ENCODE measurements around the gene SSX3.
"Not testable (repeated sequence)": the region's sequence is repeated elsewhere in the genome, so short reads cannot be mapped to it uniquely, and the experiment has no call there.

Gene SSX3, protein sequence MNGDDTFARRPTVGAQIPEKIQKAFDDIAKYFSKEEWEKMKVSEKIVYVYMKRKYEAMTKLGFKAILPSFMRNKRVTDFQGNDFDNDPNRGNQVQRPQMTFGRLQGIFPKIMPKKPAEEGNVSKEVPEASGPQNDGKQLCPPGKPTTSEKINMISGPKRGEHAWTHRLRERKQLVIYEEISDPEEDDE

DNA sequence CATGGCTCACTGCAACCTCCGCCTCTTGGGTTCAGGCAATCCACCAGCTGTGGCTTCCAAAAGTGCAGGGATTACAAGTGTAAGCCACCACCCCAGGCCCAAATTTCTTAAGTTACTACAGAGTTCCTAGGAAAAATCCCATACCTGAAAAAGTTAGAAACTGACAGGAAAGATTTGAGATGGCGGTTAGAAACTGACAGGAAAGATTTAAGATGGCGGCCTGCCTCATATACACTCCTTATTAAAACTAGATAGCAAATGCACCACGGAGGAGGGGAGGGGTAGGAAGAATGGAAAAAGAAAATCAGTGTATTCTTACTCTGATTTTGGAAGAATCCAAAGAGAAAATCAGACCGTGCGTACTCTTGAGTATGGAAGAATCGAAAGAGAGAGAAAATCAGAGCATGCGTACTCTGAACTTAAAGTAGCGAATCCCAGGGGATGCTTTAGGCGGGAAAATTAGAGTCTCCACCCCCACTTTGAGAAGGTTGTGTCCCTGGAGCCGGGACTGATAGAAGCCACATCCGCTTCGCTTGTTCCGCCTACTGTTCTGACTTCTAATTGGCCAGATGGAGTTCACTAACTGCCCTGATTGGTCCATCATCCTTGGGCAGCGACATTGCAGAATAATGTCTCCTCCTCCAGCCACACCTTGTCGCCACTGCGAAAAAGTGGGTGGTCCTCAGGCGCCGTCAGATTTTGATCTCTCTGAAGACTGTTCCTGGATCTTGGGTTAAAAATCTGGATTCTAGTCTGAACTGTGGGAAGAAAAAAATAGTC is at the start of gene SSX3:
Gene SSX3 (minus strand): TSS at position 389 of the 780 bp plus-strand sequence. CDS start 1,454 bp downstream, outside the sequence.
- peaks cover 34% of the 10 kb centered on the region for H3K27me3 Mint-ChIP-seq
- not testable (repeated sequence) for H3K36me3 Mint-ChIP-seq (ENCODE audit: low read depth); H3K4me1 Mint-ChIP-seq (ENCODE audit: low read depth); H3K27ac Mint-ChIP-seq; H3K9me3 Mint-ChIP-seq; DNase-seq; H3K4me3 Mint-ChIP-seq

DNA sequence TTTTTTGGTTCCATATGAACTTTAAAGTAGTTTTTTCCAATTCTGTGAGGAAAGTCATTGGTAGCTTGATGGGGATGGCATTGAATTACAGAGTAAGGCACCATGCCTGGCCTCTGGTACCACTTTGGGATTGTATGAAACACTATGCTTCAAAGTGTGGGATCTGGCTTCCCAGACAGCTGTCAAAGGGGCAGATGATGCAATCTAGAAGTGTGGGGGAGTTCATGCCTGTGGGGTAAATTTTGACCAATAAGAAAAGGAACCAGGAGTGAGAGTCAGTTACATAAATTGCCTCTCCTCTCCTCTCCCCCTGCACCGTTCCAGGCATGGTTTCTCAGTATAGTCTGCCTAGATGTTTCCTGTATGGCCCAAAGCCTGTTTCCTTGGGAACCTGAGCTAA is 41.3 kb upstream of the SSX3 start:
- peaks cover 16% of the 10 kb centered on the region for H3K27me3 Mint-ChIP-seq
- not testable (repeated sequence) for DNase-seq; H3K4me3 Mint-ChIP-seq; H3K36me3 Mint-ChIP-seq (ENCODE audit: low read depth); H3K9me3 Mint-ChIP-seq; H3K4me1 Mint-ChIP-seq (ENCODE audit: low read depth); H3K27ac Mint-ChIP-seq

DNA sequence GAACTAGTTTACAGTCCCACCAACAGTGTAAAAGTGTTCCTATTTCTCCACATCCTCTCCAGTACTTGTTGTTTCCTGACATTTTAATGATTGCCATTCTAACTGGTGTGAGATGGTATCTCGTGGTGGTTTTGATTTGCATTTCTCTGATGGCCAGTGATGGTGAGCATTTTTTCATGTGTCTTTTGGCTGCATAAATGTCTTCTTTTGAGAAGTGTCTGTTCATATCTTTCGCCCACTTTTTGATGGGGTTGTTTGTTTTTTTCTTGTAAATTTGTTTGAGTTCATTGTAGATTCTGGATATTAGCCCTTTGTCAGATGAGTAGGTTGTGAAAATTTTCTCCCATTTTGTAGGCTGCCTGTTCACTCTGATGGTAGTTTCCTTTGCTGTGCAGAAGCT is 40.4 kb upstream of the SSX3 start:
- not testable (repeated sequence) for DNase-seq; H3K36me3 Mint-ChIP-seq (ENCODE audit: low read depth); H3K9me3 Mint-ChIP-seq; H3K4me1 Mint-ChIP-seq (ENCODE audit: low read depth); H3K27ac Mint-ChIP-seq; H3K4me3 Mint-ChIP-seq
- peaks cover 16% of the 10 kb centered on the region for H3K27me3 Mint-ChIP-seq

DNA sequence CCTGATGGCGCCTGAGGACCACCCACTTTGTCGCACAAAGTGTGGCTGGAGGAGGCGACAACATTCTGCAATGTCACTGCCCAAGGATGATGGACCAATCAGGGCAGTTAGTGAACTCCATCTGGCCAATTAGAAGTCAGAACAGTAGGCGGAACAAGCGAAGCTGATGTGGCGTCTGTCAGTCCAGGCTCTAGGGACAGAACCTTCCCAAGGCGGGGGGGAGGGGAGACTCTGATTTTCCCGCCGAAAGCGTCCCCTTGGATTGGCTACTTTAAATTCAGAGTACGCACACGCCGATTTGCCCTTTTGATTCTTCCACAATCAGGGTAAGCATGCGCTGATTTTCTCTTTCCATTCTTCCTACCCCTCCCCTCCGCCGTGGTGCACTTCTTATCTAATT is 26.7 kb upstream of the SSX3 start, which contains the start of gene SSX4:
Gene SSX4 (plus strand): TSS at position 301 of the 400 bp plus-strand sequence. CDS start 515 bp downstream, outside the sequence.
- DNase-seq; H3K4me3 Mint-ChIP-seq; H3K36me3 Mint-ChIP-seq (ENCODE audit: low read depth); H3K9me3 Mint-ChIP-seq; H3K27me3 Mint-ChIP-seq; H3K27ac Mint-ChIP-seq; H3K4me1 Mint-ChIP-seq (ENCODE audit: low read depth): not testable (repeated sequence)

DNA sequence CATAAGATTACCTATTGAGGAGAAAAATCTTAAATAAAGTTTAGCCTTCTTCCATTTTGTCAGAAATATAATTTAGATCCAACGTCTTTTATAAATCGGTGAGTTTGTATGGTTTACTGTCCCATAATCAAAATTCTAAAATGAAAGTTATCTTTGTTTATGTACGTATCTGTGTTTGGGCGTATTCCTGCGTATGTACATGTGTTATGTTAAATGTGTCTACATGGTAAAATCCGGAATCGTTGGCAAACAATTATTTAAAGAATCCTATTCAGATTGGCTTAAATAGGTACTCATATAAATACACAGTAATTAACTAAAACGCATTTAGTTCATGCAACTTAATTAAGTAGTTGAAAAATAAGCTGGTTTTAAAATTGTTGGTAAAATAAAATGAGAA is 13.9 kb upstream of the SSX3 start:
- H3K36me3 Mint-ChIP-seq (ENCODE audit: low read depth); H3K27ac Mint-ChIP-seq; DNase-seq; H3K9me3 Mint-ChIP-seq; H3K4me1 Mint-ChIP-seq (ENCODE audit: low read depth); H3K27me3 Mint-ChIP-seq; H3K4me3 Mint-ChIP-seq: not testable (repeated sequence)

DNA sequence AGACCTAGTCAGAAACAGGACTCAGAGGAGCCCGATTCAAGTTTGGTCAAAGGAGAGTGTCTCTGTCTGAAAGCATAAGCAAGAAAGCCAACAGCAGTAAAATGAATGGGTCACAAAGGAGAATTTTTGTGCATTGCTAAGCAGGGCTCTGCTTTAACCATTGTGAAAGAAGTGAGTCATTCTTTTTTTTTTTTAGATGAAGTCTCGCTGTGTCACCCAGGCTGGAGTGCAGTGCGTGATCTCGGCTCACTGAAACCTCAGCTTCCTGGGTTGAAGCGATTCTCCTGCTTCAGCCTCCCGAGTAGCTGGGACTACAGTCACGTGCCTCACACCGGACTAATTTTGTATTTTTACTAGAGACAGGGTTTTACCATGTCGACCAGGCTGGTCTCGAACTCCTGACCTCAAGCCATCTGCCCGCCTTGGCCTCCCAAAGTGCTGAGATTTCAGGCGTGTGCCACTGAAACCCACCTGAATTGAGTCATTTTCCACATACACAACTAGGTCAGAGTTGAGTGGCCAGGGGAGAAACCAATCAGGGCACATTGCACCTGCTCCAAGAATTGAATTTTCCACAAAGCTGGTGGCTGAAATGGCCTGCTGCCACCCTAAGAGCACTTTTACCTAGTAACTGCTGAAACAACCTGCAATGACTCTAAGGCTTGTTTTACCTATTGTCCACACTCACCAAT is 11.4 kb upstream of the SSX3 start:
- not testable (repeated sequence) for DNase-seq; H3K9me3 Mint-ChIP-seq; H3K4me3 Mint-ChIP-seq; H3K4me1 Mint-ChIP-seq (ENCODE audit: low read depth); H3K27ac Mint-ChIP-seq; H3K27me3 Mint-ChIP-seq; H3K36me3 Mint-ChIP-seq (ENCODE audit: low read depth)

DNA sequence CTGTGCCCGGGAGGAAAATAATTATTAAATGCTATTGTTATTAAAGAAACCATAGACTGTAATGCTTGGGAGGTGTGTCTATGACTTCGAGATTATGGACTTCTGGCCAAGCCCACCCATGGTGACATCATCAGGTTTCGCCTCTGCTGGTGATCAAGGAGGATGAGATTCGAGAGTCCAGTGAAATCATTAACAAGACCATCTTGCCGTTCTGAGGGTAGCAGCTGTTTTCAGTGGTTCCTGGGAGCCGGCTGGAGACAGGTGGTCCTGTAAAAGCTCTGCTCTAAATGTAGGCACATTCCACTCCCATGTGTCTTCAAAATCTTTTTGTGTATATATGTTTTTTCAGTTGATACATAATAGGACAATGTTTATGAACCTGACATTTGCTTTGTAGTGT is 2.8 kb upstream of the SSX3 start:
- H3K36me3 Mint-ChIP-seq (ENCODE audit: low read depth); H3K27ac Mint-ChIP-seq; DNase-seq; H3K4me3 Mint-ChIP-seq; H3K9me3 Mint-ChIP-seq; H3K4me1 Mint-ChIP-seq (ENCODE audit: low read depth): not testable (repeated sequence)
- peaks cover 17% of the 10 kb centered on the region for H3K27me3 Mint-ChIP-seq

DNA sequence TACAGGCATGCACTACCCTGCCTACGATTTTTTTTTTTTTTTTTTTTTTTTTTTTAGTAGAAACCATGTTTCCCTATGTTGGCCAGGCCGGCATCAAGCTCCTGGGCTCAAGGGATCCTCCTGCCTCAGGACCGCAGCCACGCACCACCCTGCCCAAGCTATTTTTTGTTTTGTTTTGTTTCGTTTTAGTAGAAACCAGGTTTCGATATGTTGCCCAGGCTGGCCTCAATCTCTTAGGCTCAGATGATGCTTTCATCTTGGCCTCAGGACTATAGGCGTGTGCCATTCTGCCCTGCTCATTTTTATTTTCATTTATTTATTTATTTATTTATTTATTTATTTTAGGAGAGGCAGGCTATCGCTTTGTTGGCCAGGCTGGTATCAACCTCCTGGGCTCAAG is 1.2 kb upstream of the SSX3 start:
- Mint-ChIP-seq H3K27ac (no peak overlapping the region), H3K27me3 (peaks cover 26% of the 10 kb centered on the region), H3K4me1 (ENCODE audit: low read depth) (no peaks in the 10 kb centered on the region), H3K4me3 (no peak overlapping the region), H3K9me3 (no peaks in the 10 kb centered on the region), H3K36me3 (ENCODE audit: low read depth) (no peaks in the 10 kb centered on the region)
- DNase-seq, result no peak

DNA sequence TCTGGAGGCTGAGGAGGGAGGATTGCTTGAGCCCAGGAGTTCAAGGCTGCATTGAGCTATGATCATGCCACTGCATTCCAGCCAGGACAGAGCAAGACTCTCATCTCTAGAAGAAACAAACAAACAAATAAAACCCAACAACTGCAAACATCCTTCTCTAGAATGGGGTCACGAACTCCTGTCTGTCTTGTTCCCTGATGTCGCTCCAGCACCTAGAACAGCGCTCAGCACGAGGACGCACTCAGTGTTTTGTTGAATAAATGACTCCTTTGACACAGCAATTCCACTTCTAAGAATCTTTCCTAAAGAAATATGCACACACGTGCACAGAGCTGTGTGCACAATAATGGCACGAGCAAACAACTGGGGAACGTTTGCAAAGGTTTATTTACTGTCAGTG is 10.4 kb downstream of the SSX3 start:
- H3K27me3 Mint-ChIP-seq, result peaks cover 28% of the 10 kb centered on the region
- H3K27ac Mint-ChIP-seq; H3K4me3 Mint-ChIP-seq; H3K9me3 Mint-ChIP-seq; H3K36me3 Mint-ChIP-seq (ENCODE audit: low read depth); H3K4me1 Mint-ChIP-seq (ENCODE audit: low read depth); DNase-seq: not testable (repeated sequence)

DNA sequence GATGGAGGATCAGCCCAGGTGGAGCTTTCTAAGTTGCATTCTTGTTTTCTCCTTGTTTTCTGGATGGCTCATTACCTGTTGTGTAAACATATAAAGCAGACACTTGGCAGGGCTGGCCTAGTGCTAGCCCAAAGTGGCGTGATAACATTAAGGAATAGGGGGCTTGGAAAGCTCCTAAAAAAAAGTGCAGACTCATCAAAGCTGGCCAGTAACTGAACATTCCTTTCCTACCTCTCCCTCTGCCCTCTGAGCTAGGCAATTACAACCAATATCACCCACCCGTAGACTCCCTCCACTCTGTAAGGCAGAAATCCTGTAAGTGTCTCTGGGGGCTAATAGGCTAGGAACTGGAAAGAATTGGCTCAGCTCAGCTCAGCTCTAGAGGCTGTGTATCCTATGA is 42.5 kb downstream of the SSX3 start:
- not testable (repeated sequence) for H3K9me3 Mint-ChIP-seq; H3K4me3 Mint-ChIP-seq; H3K36me3 Mint-ChIP-seq (ENCODE audit: low read depth); H3K4me1 Mint-ChIP-seq (ENCODE audit: low read depth); H3K27ac Mint-ChIP-seq; DNase-seq
- H3K27me3 Mint-ChIP-seq, result peaks cover 42% of the 10 kb centered on the region

DNA sequence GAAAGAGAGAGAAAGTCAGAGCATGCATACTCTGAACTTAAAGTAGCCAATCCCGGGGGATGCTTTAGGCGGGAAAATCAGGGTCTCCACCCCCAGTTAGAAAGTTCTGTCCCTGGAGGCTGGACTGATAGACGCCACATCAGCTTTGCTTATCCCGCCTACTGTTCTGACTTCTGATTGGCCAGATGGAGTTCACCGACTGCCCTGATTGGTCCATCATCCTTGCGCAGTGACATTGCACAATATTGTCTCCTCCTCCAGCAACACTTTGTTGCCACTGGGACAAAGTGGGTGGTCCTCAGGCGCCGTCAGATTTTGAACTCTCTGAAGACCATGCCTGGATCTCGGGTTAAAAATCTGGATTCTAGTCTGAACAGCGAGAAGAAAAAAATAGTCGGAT is 50.3 kb downstream of the SSX3 start:
- no peak for DNase-seq
- Mint-ChIP-seq H3K27ac (no peak overlapping the region), H3K27me3 (peaks cover 23% of the 10 kb centered on the region), H3K9me3 (no peaks in the 10 kb centered on the region), H3K36me3 (ENCODE audit: low read depth) (no peaks in the 10 kb centered on the region), H3K4me1 (ENCODE audit: low read depth) (no peaks in the 10 kb centered on the region), H3K4me3 (no peak overlapping the region)
